DMS 273 treated with DMSO at 0.1 percent for 48 hours (cell line): ENCODE measurements around the gene GALNT7.
"Not testable (repeated sequence)": the region's sequence is repeated elsewhere in the genome, so short reads cannot be mapped to it uniquely, and the experiment has no call there.

ENCODE experiments used
- DNase-seq: peaks from one replicate; lab custom pipeline; 2025; lab: John Stamatoyannopoulos, UW

GALNT7 gene

GRCh38 chr4:173168396-173169177, at the start of gene GALNT7:
TSS of gene GALNT7 (plus strand) at chr4:173168811. CDS start at chr4:173168836, 25 bp downstream.
- DNase-seq, result peak; percentile 24

GRCh38 chr4:173118819-173119218, 49.8 kb upstream of the GALNT7 start:
- not testable (repeated sequence) for DNase-seq

- DNase-seq, result no peak
Observed at GRCh38 chr4:173119818-173120217, 48.8 kb upstream of the GALNT7 start.

- DNase-seq, result no peak
Observed at GRCh38 chr4:173121076-173121561, 47.5 kb upstream of the GALNT7 start.

- DNase-seq, result no peak
Observed at GRCh38 chr4:173124209-173124865, 44.3 kb upstream of the GALNT7 start.

GRCh38 chr4:173125216-173125812, 43.3 kb upstream of the GALNT7 start:
- no peak for DNase-seq

- no peak for DNase-seq
Observed at GRCh38 chr4:173128199-173128890, 40.3 kb upstream of the GALNT7 start.

GRCh38 chr4:173130687-173131086, 37.9 kb upstream of the GALNT7 start:
- DNase-seq, result no peak

- DNase-seq, result no peak
Observed at GRCh38 chr4:173134426-173134825, 34.2 kb upstream of the GALNT7 start.

GRCh38 chr4:173135241-173135847, 33.3 kb upstream of the GALNT7 start:
- DNase-seq, result no peak

GRCh38 chr4:173138624-173139023, 30.0 kb upstream of the GALNT7 start:
- no peak for DNase-seq

GRCh38 chr4:173139561-173139960, 29.1 kb upstream of the GALNT7 start:
- no peak for DNase-seq

GRCh38 chr4:173145131-173145530, 23.5 kb upstream of the GALNT7 start:
- DNase-seq, result no peak

- no peak for DNase-seq
Observed at GRCh38 chr4:173146456-173146855, 22.2 kb upstream of the GALNT7 start.

GRCh38 chr4:173151496-173151895, 17.1 kb upstream of the GALNT7 start:
- DNase-seq, result no peak

GRCh38 chr4:173152104-173152503, 16.5 kb upstream of the GALNT7 start:
- no peak for DNase-seq

GRCh38 chr4:173153445-173153844, 15.2 kb upstream of the GALNT7 start:
- no peak for DNase-seq

- no peak for DNase-seq
Observed at GRCh38 chr4:173159791-173160190, 8.8 kb upstream of the GALNT7 start.

- DNase-seq, result no peak
Observed at GRCh38 chr4:173160871-173161270, 7.7 kb upstream of the GALNT7 start.

GRCh38 chr4:173161311-173161710, 7.3 kb upstream of the GALNT7 start:
- DNase-seq, result no peak

- no peak for DNase-seq
Observed at GRCh38 chr4:173165706-173166105, 2.9 kb upstream of the GALNT7 start.

- DNase-seq, result no peak
Observed at GRCh38 chr4:173166491-173166890, 2.1 kb upstream of the GALNT7 start.
